ENCODE data around the gene ATP2B2. TPM values are rescaled to one million over a fixed set of nuclear protein-coding genes. Genes with fewer than 3 reads are reported as not detected.

ATP2B2 gene
- total RNA-seq, 1 experiment from 2014 or later: not detected

- TF ChIP-seq TCF7L2 (IDR thresholded peaks at IDR 0.05; ENCODE audit: borderline replicate concordance, extremely low read depth, insufficient read depth, insufficient read length) (no peak), EZH2 (IDR thresholded peaks at IDR 0.05) (no peak), JUND (IDR thresholded peaks at IDR 0.05) (no peak), CTCF (IDR thresholded peaks at IDR 0.05 in 2 of 3, conservative IDR thresholded peaks at IDR 0.05 in 1 of 3; ENCODE audit: borderline replicate concordance in 1 of 3, insufficient read depth in 1 of 3, low read depth in 2 of 3, low read length in 2 of 3) (no peak), SRF (IDR thresholded peaks at IDR 0.05; ENCODE audit: low read depth) (no peak), POLR2A (IDR thresholded peaks at IDR 0.05; ENCODE audit: borderline replicate concordance, extremely low read depth, insufficient read depth, insufficient read length) (no peak), ZBTB33 (IDR thresholded peaks at IDR 0.05; ENCODE audit: extremely low read depth, insufficient replicate concordance, low read length) (no peak), ATF3 (IDR thresholded peaks at IDR 0.05) (no peak), SIN3A (IDR thresholded peaks at IDR 0.05; ENCODE audit: low read depth) (no peak), REST (IDR thresholded peaks at IDR 0.05; ENCODE audit: low read depth) (no peak), SP1 (IDR thresholded peaks at IDR 0.05; ENCODE audit: low read depth) (no peak), ZFX (IDR thresholded peaks at IDR 0.05) (no peak)
- no peak for DNase-seq (ENCODE audit: low read depth, low spot score)
- Histone ChIP-seq H3K36me3 (ENCODE audit: control insufficient read depth in 1 of 2, insufficient read depth in 2 of 2, low read length in 2 of 2) (no peaks in the 10 kb centered on the region), H3K79me2 (ENCODE audit: insufficient read depth, low read length) (no peaks in the 10 kb centered on the region), H3K4me2 (ENCODE audit: low read length) (no peak overlapping the region), H3K9ac (ENCODE audit: low read length) (no peak overlapping the region), H3K4me1 (ENCODE audit: control insufficient read depth in 1 of 2, insufficient read depth in 2 of 2, low read length in 2 of 2) (no peaks in the 10 kb centered on the region), H3K9me2 (ENCODE audit: insufficient read depth) (no peaks in the 10 kb centered on the region), H3K27me3 (ENCODE audit: insufficient read depth, low read length) (no peaks in the 10 kb centered on the region), H3K9me3 (ENCODE audit: control insufficient read depth in 1 of 2, insufficient read depth in 1 of 2, low read depth in 1 of 2, low read length in 2 of 2) (no peaks in the 10 kb centered on the region), H2AFZ (ENCODE audit: low read depth, low read length, poor library complexity, severe bottlenecking) (no peak overlapping the region), H3K4me3 (replicated peaks in 1 of 2; ENCODE audit: low read depth in 1 of 2, low read length in 2 of 2) (no peak overlapping the region), H3K27ac (ENCODE audit: low read depth, low read length) (no peak overlapping the region), H4K20me1 (ENCODE audit: insufficient read depth) (no peaks in the 10 kb centered on the region)
- ATAC-seq: no peak
- no TSS peak for BruUV-seq (replicated peaks)
- RAD21 ChIA-PET (ENCODE audit: low non-redundant PET in 1 of 2, low total read pairs in 2 of 2, uncharacterized antibody in 2 of 2, unreplicated experiment in 2 of 2): no interaction called here
- CTCF ChIA-PET: no interaction called here
- POLR2A ChIA-PET: interaction anchor here (0.6 kb wide), 1 partner anchor 86 kb away, joined by 3 read pairs; no protein-coding TSS in a partner anchor
- intact Hi-C loops (cut with micrococcal nuclease): no loop called here
Measured at GRCh38 chr3:10394491-10395025, 110.8 kb downstream of the ATP2B2 start.

Data from HCT116 (cell line).